Prostate gland (tissue), 2 donors: ENCODE data around the gene ZNF423. TPM values are rescaled to one million over a fixed set of nuclear protein-coding genes. Genes with fewer than 3 reads are reported as not detected.
A peak's percentile ranks its signal among the peaks of the same experiment; 100 is the strongest.

Experiments
- DNase-seq: peaks from one replicate; pipeline ENCODE4 v3.0.0-alpha.2; 2019; ENCODE audit warnings: low spot score
- H3K27ac ChIP-seq, 2 donors: fragments of 200-600 bp; sonication (generic); 2 replicates each; pipeline ENCODE4 v1.5.1; 2017 to 2019
- H3K27me3 ChIP-seq: fragments of 200-600 bp; sonication (generic); replicated peaks from 2 replicates; pipeline ENCODE4 v1.5.1; 2019; ENCODE audit not compliant: insufficient read depth
- H3K36me3 ChIP-seq, 2 donors: fragments of 200-600 bp; sonication (generic); 1 replicate in 1 of 2; 2 replicates in 1 of 2; pipeline versions ENCODE4 v1.5.1 to v1.8.1; 2017 to 2019
- H3K4me1 ChIP-seq: fragments of 200-600 bp; sonication (generic); replicated peaks from 2 replicates; pipeline ENCODE4 v1.5.1; 2019
- H3K4me3 ChIP-seq, 2 donors: fragments of 200-600 bp; sonication (generic); 2 replicates each; pipeline ENCODE4 v1.5.1; 2017 to 2019
- H3K9me3 ChIP-seq: fragments of 200-600 bp; sonication (generic); 2 replicates; pipeline ENCODE4 v1.5.1; 2017
- CTCF ChIP-seq, 4 experiments: fragments of 200-600 bp in 2 of 4; fragments of 450-650 bp in 2 of 4; sonication (generic) in 2 of 4; IDR thresholded peaks; 1 replicate in 3 of 4; 2 replicates in 1 of 4; pipeline ENCODE4 v1.5.1; 2016 to 2019; ENCODE audit warnings: antibody characterized with exemption in 4 of 4, mild to moderate bottlenecking in 2 of 4, moderate library complexity in 2 of 4
- POLR2A ChIP-seq: fragments of 450-650 bp; IDR thresholded peaks from one replicate; pipeline ENCODE4 v1.6.1; 2016; ENCODE audit warnings: antibody characterized with exemption, mild to moderate bottlenecking
- POLR2AphosphoS5 ChIP-seq: sonication (generic); formaldehyde crosslinking; IDR thresholded peaks from one replicate; pipeline ENCODE4 v1.6.1; 2017; ENCODE audit warnings: antibody characterized with exemption
- WGBS: methylation state at CpG from one replicate; pipeline ENCODE4 v1.1.5; 2018; 5-methylcytosine and 5-hydroxymethylcytosine counted together
- intact Hi-C: fragments of 100-400 bp; cut with DNase I; formaldehyde crosslinking; loops from one replicate; pipeline ENCODE4 v1.14.2; 2022
- total RNA-seq, 2 donors: library from RNA; depleted of rRNA; stranded (reverse); fragments of >200 nt; gene quantifications; one replicate each; pipeline ENCODE4 v1.1.0, GENCODE V29; 2016

Gene ZNF423
- total RNA-seq, 2 donors from 2014 or later, result 6.1 to 22.7 TPM

DNA sequence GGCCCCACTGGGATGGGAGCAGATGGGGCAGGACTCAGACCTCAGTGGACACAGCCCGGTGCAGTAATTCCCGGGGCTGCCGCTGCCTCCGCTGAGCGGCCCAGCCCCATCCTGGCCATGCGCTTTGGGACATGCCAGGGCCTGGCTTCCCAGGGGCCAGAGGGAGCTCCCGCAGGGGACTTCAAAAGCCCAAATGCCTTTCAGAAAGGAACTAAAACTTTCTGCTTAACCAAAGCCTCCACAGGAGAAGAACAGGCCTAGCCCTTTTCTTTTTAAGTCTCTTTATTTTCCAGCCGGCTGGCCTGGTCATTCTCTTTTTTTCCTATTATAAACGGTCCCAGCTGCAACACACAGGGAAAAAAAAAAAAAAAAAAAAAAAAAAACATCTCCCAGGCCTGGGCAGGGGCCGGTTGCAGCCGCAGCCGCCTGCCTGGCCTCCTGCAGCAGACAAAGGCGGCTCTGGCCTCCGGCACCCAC lies 10.7 kb upstream of the ZNF423 start:
- Histone ChIP-seq H3K27ac (no peak overlapping the region), H3K27me3 (no peaks in the 10 kb centered on the region), H3K9me3 (no peaks in the 10 kb centered on the region), H3K36me3 (no peaks in the 10 kb centered on the region), H3K4me3 (no peak overlapping the region), H3K4me1 (no peaks in the 10 kb centered on the region)
- WGBS, result 61% methylated on average over 14 of the region's 14 CpGs
- TF ChIP-seq CTCF (IDR thresholded peaks at IDR 0.05) (no peak), POLR2A (no peak), POLR2AphosphoS5 (no peak)
- no peak for DNase-seq
- intact Hi-C loops, result no loop called here

GRCh38 chr16:49862694-49863093 lies 6.8 kb upstream of the ZNF423 start:
- peaks cover 3% of the 10 kb centered on the region for H3K4me1 ChIP-seq
- WGBS, result 70% methylated on average over 4 of the region's 4 CpGs

DNA sequence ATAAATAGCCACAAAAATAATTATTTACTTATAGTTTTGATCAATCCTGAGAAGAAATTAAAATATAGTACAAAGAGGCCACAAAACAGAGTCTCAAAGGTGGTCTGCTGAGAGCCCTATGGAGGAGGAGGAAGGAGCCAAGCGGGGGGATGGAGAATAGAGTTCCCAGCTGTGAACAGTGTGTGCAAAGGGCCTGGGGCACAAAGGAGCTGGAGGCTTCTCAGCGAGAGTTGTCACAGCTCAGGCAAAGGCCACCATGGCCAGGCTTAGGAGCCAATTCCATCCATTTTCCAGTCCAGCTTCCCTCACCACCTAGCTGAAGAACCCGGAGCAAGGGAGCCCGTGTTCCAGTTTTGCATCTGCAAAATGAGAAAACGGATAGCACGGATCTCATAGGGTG lies 5.4 kb upstream of the ZNF423 start:
- WGBS, result 96% methylated on average over 6 of the region's 6 CpGs
- intact Hi-C loops, result no loop called here
- Histone ChIP-seq H3K27ac (no peak overlapping the region), H3K9me3 (no peaks in the 10 kb centered on the region), H3K4me3 (no peak overlapping the region), H3K27me3 (no peaks in the 10 kb centered on the region), H3K36me3 (no peaks in the 10 kb centered on the region), H3K4me1 (peaks cover 3% of the 10 kb centered on the region)
- no peak for DNase-seq
- TF ChIP-seq CTCF (IDR thresholded peaks at IDR 0.05) (no peak), POLR2A (no peak), POLR2AphosphoS5 (no peak)

More at GRCh38 chr16:49862694-49863093, 6.8 kb upstream of the ZNF423 start:
- intact Hi-C loops, result no loop called here
- no peak for TF ChIP-seq POLR2AphosphoS5
- no peak for TF ChIP-seq CTCF (IDR thresholded peaks at IDR 0.05)
- TF ChIP-seq POLR2A, result no peak
- Histone ChIP-seq H3K27me3 (no peaks in the 10 kb centered on the region), H3K27ac (no peak overlapping the region), H3K36me3 (no peaks in the 10 kb centered on the region), H3K9me3 (no peaks in the 10 kb centered on the region), H3K4me3 (no peak overlapping the region)
- DNase-seq, result no peak

DNA sequence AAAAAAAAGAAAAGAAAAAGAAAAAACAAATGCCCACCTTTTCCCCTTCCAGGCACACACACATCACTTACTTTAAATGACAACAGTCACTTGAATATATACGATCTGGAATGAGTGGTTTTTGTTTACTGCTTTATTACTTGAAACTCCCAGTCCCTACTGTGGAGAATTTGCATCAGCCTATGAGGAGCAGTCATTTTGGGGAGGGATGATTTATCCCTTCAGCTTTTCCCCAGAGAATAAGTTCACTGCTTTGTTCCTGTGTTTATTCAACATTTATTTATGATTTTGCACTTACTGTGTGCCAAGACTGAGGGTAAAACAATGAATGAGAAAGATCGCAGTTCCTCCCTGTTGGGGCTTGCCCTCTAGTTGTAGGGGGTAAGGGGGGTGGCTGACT lies 4.7 kb upstream of the ZNF423 start:
- Histone ChIP-seq H3K36me3 (no peaks in the 10 kb centered on the region), H3K27ac (no peak overlapping the region), H3K4me3 (no peak overlapping the region), H3K4me1 (peaks cover 3% of the 10 kb centered on the region), H3K9me3 (no peaks in the 10 kb centered on the region), H3K27me3 (no peaks in the 10 kb centered on the region)
- TF ChIP-seq CTCF (IDR thresholded peaks at IDR 0.05), result no peak
- TF ChIP-seq POLR2AphosphoS5, result no peak
- no peak for TF ChIP-seq POLR2A
- no peak for DNase-seq
- intact Hi-C loops, result no loop called here
- 32% methylated on average over 2 of the region's 2 CpGs for WGBS

DNA sequence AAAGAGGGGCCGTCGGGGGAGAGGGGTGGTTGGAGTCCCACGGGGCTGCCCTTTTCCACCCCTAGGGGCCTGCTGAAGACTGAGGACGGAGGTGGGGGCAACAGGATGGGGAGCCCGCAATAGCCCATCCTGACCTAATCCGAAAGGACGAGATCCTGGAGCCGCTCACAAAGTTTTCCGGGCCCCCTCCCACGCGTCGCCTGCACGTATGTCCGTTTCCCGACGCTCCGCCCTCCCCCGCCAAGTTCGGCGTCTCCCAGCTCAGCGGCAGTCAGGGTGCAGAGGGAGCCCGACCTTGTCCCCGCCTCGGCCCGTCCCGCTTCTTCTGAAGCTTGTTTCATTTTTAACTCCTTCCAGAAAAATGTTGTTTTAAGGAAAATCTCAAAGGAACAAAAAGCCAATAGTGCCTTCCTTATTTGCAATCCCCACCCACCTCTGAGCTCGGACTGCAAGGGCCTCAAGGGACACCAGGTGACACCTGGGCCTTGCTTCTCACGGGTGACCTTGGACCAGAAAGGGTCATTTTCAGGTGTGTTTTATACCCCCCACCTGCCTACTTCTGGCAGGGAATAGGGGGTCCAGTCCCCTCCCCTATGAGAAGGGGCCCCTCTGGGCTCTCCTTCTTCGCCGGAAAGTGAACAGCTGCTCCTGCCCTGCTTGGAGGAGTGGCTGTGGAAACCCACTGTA lies 3.4 kb upstream of the ZNF423 start:
- H3K4me1 ChIP-seq, result peaks cover 5% of the 10 kb centered on the region
- intact Hi-C loops, result loop anchor here (5.0 to 10.0 kb wide), 6 partner anchors 107 to 367 kb away; partner anchors contain the start of gene TENT4B
- peak overlapping the region; percentile 70 to 79 for H3K4me3 ChIP-seq
- DNase-seq, result no peak
- peak overlapping the region; percentile 85 to 86 for H3K27ac ChIP-seq
- H3K27me3 ChIP-seq, result no peaks in the 10 kb centered on the region
- no peaks in the 10 kb centered on the region for H3K9me3 ChIP-seq
- TF ChIP-seq POLR2A (no peak), CTCF (IDR thresholded peaks at IDR 0.05) (no peak), POLR2AphosphoS5 (no peak)
- no peaks in the 10 kb centered on the region for H3K36me3 ChIP-seq
- 10% methylated on average over 30 of the region's 30 CpGs for WGBS
